GM23248 (cell line): ENCODE measurements around the gene COG5.

Experiments used
- EZH2 ChIP-seq: fragments of 200-600 bp; sonication (generic); IDR thresholded peaks from 2 replicates; pipeline ENCODE4 v1.6.1; 2018; ENCODE audit warnings: antibody characterized with exemption, mild to moderate bottlenecking; ENCODE audit not compliant: insufficient read depth, poor library complexity, severe bottlenecking
- EZH2phosphoT487 ChIP-seq: fragments of 200-600 bp; sonication (generic); IDR thresholded peaks from 2 replicates; pipeline ENCODE4 v1.6.1; 2018; ENCODE audit warnings: antibody characterized with exemption, moderate library complexity, mild to moderate bottlenecking, low read depth; ENCODE audit not compliant: insufficient read depth

DNA sequence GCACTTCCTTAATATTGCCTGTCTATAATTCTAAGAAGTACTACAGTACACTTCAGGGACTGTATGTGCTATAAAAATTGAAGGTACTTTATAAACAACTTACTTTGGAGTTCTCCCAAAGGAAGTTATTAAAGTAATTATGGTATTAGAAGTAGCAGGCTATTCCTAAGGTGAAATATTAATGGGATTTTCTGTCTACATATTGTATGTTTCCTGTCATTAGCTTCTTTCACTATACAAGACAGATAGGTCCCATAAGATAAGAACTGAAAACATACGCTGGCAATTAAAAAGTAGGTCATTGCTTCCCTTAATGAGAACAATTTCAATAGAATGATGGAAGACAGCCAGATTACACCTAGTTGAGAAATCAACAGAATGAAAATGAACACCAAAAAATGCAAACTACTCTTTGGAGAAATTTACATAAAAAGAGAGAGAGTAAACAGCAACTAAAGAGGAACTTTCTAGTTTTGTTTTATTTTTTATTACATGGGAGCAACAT, 248.0 kb downstream of the COG5 start:
- TF ChIP-seq EZH2, result no peak
- TF ChIP-seq EZH2phosphoT487, result no peak
